Bronchial epithelial cell (primary cell): ENCODE measurements around the gene SYTL3. TPM values are rescaled to one million over a fixed set of nuclear protein-coding genes. Genes with fewer than 3 reads are reported as not detected.
A peak's percentile ranks its signal among the peaks of the same experiment; 100 is the strongest.

ENCODE experiments used
- DNase-seq: peaks from one replicate; pipeline ENCODE4 v3.0.0-alpha.2; 2010; ENCODE audit warnings: low read depth
- FAIRE-seq: peaks from 2 replicates; lab custom pipeline; 2011; peaks lifted over from hg19 to GRCh38; lab: Jason Lieb, UNC
- H3K27me3 ChIP-seq: 2 replicates; pipeline ENCODE4 v1.5.1; 2011; ENCODE audit warnings: low read length; ENCODE audit not compliant: control insufficient read depth, insufficient read depth
- H3K36me3 ChIP-seq: 2 replicates; pipeline ENCODE4 v1.5.1; 2011; ENCODE audit warnings: low read length; ENCODE audit not compliant: control insufficient read depth, insufficient read depth
- H3K4me3 ChIP-seq: 2 replicates; pipeline ENCODE4 v1.5.1; 2011; ENCODE audit warnings: mild to moderate bottlenecking, low read depth, low read length, control low read depth
- CTCF ChIP-seq: IDR thresholded peaks from 2 replicates; pipeline ENCODE4 v1.5.1; 2011; ENCODE audit warnings: mild to moderate bottlenecking, moderate library complexity, low read length, control low read depth, inconsistent platforms; ENCODE audit not compliant: insufficient read depth, severe bottlenecking
- total RNA-seq: library from RNA; depleted of rRNA; stranded (reverse); fragments of >200 nt; gene quantifications from 2 replicates; pipeline ENCODE4 v1.2.1, GENCODE V29; 2014

The SYTL3 gene
- total RNA-seq, 1 donor from 2014 or later: 1.1 TPM

GRCh38 chr6:158770533-158771330 lies 120.9 kb downstream of the SYTL3 start:
- no peak for FAIRE-seq
- Histone ChIP-seq H3K36me3 (peaks cover 54% of the 10 kb centered on the region), H3K27me3 (no peaks in the 10 kb centered on the region), H3K4me3 (no peak overlapping the region)
- DNase-seq: no peak
- no peak for TF ChIP-seq CTCF

GRCh38 chr6:158771399-158772152 lies 121.7 kb downstream of the SYTL3 start:
- Histone ChIP-seq H3K27me3 (no peaks in the 10 kb centered on the region), H3K4me3 (no peak overlapping the region), H3K36me3 (peaks cover 61% of the 10 kb centered on the region)
- FAIRE-seq (peak; percentile 32), DNase-seq (no peak)
- TF ChIP-seq CTCF: no peak

GRCh38 chr6:158772172-158772571 lies 122.3 kb downstream of the SYTL3 start:
- DNase-seq: no peak
- Histone ChIP-seq H3K36me3 (peaks cover 62% of the 10 kb centered on the region), H3K4me3 (no peak overlapping the region), H3K27me3 (no peaks in the 10 kb centered on the region)
- peak; percentile 89 for FAIRE-seq
- TF ChIP-seq CTCF: no peak

- Histone ChIP-seq H3K36me3 (peaks cover 64% of the 10 kb centered on the region), H3K4me3 (no peak overlapping the region), H3K27me3 (no peaks in the 10 kb centered on the region)
- FAIRE-seq (peak; percentile 97), DNase-seq (peak; percentile 90)
- no peak for TF ChIP-seq CTCF
Measured at GRCh38 chr6:158772851-158773371, 123.1 kb downstream of the SYTL3 start.

- no peak for TF ChIP-seq CTCF
- Histone ChIP-seq H3K36me3 (peaks cover 61% of the 10 kb centered on the region), H3K27me3 (no peaks in the 10 kb centered on the region), H3K4me3 (no peak overlapping the region)
- no peak for DNase-seq
- FAIRE-seq: no peak
Measured at GRCh38 chr6:158773581-158774449, 124.0 kb downstream of the SYTL3 start.
